H4 (cell line): ENCODE results near the gene FHAD1. TPM values are rescaled to one million over a fixed set of nuclear protein-coding genes. Genes with fewer than 3 reads are reported as not detected.

ENCODE experiments used
- DNase-seq: peaks from one replicate; pipeline ENCODE4 v3.0.0-alpha.2; 2015; ENCODE audit warnings: low spot score
- total RNA-seq: library from RNA; depleted of rRNA; stranded (reverse); fragments of >200 nt; shearing (Covaris generic); gene quantifications from 2 replicates; pipeline ENCODE4 v1.2.3, GENCODE V29; 2014

Gene FHAD1
- total RNA-seq, 1 experiment from 2014 or later, result 0.17 TPM

DNA sequence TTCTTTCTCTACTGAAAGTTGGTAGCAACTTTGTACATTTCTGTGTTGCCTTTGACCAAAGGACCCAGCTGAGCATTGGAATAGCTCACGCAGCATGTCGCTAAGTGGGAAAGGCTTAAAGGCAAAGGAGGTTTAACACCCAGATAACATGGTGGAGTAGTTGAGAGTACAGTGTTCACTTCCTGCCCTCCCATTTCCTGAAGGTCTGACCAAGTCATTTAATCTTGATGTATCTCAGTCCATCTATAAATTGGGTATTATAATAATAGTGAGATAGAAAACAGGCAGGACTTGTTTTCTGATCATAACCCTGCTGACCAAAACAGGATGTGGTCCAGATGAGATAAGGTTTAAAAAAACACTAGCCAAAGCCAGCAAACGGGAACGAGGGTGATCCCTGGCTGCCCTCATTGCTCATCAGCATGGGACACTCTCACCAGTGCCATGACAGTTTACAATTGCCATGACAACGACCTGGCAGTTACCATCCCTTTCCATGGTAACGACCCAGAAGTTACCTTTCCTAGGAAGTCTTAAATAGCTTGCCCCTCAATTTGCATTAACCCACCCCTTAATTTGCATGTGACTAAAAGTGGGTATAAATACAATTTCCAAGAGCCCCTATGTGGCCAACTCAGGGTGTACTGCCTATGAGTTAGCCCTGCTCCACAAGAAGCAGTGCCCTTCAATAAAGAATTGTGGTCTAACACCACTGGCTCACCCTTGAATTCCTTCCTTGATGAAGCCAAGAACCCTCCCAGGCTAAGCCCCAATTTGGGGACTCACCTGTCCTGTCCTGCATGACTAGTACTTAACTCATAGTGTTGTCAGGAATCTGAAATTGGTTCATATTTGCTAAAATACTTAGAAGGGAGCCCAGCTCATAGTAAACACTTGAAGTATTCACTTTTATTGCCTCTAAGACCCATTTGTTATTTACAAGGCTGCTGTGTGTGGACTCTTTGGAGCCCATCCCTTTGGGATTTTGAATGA lies 28.4 kb upstream of the FHAD1 start:
- peak; percentile 38 for DNase-seq

DNA sequence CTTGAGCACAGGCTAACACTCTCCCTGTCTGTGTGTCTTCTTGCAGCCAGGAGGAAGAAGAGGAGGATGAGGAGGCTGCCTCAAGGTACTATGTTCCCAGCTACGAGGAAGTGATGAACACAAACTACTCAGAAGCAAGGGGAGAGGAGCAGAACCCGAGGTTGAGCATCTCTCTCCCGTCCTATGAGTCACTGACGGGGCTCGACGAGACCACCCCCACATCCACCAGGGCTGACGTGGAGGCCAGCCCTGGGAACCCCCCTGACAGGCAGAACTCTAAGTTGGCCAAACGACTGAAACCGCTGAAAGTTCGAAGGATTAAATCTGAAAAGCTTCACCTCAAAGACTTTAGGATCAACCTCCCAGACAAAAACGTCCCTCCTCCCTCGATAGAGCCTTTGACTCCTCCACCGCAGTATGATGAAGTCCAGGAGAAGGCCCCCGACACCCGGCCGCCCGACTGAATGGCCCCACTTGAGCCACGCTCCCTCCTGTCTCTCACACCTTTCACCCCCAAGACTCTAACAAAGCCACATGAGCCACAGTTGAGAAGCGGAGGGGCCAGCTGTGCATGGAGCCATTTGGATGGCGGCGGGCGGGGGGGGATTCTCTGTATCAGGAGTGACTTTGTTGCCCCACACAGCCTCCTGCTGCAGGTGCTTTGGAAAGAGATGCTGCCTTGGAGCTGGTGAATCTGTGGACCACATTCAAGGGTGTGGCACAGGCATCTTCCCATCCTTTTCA lies 27.6 kb upstream of the FHAD1 start:
- DNase-seq, result no peak

DNA sequence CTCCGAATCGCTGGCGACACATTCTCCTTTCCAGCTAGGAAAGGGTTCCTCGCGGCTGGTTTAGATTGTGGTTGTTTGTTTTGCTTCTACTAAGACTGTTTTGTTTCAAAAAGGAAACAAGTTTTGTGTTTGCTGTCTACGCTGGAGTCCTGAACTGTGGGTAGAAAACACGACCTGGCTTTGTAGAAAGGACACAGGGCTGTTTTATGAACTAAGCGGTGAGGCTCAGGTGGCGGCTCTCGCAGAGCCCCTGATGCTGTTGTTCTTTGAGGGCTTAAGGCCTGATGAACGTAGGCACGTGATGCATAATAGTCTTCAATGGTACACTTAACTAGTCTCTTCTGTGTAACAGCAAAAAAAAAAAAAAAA lies 27.0 kb upstream of the FHAD1 start:
- DNase-seq, result no peak

DNA sequence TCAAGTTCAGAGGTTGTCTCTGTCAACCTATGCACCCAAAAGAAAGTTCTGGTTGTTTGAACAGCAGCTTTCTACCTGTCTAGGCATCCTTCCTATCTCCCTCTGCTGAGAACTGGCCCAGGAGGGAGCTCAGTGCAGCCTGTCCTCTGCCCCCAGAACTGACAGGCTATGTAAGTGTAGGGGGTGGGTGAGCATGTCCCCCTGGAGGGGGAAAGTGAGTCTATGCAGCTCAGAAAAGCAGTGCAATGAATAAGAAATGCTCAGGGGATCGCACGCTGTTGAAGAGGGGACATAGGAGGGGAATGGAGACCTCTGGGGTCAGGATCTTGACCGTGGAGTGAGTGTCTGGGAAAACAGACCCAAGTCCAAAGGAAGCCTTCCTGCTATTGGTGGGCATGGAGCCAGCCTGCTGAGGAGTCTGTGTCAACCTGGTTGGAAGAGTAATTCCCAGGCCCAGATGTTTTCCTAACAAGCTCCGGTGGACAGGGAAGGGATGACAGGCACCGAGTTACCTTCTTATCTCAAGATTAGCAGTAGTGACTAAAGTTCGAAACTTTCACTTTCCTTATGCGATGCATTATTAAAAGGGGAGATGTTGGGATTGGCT lies 26.1 kb upstream of the FHAD1 start:
- DNase-seq, result no peak

DNA sequence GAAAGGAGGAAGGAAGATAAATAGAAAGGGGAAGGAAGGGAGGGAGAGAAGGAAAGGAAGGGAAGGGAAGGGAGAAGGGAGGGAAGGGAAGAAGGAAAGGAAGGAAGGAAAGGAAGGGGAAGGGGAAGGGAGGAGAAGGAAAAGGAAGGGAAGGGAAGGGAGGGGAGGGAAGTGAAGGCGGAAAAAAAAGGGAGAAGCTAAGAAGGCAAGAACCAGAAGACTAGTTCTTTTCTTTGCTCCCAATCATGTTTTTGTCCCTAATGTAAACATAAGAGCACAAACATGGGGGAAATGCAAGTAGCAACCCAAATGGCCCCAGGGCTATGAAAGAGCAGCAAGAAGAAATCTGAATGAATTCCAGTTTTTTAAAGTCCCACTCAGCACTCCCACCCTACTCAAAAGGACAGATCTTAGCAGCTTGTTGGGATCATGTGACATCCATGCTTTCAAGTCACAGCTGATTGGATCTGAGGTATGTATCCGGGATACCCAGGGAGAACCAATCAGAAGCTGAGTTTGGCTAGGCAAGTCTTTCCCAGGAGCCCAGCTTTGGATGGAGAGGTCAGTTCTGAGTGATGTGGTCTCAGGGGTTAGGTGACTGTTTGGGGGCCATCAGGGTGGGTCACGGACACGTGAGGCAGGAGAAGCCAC lies 24.2 kb upstream of the FHAD1 start:
- no peak for DNase-seq

DNA sequence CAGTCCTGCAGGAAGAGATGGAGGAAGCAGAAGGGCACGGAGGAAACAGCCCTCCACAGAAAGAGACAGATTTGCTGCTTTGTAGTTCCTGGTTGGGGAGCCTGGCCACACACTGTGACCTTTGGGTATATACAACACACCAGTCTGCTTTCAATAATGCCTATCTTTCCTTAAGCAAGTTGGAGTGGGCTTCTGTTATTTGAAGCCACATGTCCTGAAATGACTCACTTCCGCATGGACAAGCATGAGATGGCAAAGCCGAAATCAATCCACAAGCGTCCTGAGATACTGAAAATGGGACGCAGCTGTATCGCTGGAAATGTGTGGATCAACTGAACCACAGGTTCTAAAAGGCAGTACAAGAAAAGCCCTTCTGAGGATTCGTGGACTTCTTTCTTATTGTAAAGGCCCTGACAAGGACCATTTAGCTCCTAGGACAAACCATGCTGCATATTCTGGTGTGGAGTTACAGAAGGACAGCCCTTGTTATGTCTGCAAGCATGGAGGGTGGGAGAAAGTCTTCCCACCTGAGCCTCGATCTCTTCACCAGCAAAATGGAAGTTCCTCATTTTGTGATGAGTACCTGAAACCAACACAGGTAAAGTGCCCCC lies 22.7 kb upstream of the FHAD1 start:
- DNase-seq, result no peak

DNA sequence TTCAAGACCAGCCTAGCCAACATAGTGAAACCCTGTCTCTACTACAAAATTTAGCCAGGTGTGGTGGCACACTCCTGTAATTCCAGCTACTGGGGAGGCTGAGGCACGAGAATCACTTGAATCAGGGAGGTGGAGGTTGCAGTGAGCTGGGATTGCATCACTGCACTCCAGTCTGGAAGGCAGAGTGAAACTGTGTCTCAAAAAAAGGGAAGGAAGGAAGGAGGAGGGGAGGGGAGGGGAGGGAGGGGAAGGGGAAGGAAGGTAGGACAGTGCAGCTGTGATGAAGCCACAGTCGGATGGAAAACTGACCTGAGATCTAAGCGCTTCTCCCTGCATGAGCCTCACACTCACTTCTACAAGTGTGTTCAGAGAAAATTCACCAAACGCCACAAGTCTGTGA lies 22.0 kb upstream of the FHAD1 start:
- no peak for DNase-seq

DNA sequence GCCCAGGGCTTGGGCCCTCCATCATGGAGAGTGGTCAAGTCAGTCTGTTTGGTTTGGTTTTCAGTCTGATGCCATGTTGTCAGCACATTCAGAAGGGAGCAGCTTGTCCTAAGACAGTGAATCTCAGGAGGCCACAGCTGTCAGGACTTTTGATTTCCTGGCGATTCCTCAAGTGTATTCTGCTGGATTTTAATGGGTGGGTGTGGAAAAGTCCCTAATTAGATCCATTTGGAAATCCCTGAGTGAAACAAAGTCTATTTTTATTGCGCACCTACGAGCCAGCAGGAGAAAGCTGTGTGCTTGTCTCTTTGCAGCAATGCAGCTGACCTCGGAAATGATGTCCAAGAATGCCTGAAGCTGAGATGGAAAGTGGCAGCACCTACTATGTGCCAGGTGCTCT lies 21.6 kb upstream of the FHAD1 start:
- DNase-seq, result no peak

DNA sequence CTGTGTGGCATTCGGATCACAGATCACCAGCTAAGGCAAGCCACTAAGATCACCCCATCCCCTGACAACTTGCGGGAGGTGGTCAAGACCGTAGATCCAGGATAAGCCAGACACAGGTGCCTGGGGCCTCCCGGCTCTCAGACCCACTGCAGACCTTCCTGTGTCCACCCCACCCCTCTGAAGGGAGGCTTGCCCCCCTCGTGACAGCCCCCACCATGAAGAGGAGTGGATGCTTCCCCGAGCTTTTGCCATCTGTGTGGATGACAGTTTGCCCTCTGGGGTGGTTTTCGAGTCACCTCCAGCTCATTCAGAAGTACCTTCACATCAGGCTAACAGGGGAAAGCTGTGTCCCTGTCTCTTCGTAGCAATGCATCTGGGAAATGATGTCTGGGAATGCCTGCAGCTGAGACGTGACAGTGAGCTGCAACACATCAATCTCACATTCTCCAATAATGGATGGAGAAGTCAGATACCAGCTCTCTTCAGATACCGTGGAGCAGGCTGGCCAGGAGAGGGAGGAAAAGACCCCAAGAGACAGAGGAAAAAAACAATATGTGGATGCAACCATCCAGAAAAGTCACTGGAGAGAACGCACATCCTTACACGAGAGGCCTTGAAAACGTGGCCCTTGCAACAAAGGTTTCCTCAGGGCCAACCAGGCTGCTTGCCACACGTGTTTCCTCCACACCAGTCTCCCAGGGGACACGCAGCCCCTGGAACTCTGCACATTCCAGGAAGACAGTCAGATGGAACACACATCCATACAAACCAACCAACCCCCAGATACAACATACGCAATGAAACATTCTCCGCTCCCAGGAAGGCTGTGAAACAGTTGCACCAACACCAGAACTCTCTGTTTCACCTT lies 20.4 kb upstream of the FHAD1 start:
- no peak for DNase-seq

DNA sequence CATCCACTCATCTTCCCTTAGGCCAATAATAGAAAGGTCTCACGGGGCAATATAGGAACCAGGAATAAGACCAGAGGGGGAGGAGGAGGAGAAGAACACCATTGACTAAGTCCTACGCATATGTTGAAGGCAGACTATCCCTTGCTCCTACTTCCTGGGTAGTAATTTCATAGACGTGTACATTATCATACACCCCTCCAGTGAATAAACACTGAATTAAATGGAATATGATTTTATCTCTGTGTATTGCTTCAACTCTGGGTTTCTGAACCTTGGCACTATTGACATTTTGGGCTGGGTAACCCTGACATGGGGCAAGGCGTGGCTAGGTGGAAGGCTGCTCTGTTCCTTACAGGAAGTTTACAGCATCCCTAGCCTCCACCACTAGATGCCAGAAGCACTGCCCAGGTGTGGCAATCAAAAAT lies 17.3 kb upstream of the FHAD1 start:
- no peak for DNase-seq

DNA sequence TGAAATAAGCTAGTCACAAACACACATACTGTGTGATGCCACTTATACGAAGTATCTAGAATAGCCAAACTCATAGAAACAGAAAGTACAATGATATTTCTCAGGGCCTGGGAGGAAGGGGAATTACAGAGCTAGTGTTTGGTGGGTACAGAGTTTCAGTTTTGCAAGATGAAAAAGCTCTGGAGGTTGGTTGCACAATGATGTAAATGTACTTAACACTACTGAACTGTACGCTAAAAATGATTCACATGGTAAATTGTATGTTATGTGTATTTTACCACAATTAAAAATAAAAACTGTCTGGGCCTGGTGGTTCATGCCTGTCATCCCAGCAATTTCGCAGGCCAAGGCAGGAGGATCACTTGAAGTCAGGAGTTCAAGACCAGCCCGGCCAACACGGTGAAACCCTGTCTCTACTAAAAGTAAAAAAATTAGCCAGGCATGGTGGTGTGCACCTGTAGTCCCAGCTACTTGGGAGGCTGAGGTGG lies 15.3 kb upstream of the FHAD1 start:
- no peak for DNase-seq

DNA sequence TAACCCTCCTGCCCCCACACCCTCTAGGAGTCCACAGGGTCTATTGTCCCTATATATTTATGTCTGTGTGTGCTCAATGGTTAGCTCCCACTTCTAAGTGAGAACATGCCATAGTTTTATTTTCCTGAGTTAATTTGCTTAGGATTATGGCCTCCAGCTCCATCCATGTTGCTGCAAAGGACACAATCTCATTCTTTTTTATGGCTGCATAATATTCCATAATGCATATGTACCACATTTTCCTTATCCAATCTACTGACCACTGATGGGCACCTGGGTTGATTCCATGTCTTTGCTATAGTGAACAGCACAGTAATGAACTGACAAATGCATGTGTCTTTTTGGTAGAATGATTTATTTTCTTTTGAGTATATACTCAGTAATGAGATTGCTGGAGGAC lies 13.3 kb upstream of the FHAD1 start:
- DNase-seq, result no peak

DNA sequence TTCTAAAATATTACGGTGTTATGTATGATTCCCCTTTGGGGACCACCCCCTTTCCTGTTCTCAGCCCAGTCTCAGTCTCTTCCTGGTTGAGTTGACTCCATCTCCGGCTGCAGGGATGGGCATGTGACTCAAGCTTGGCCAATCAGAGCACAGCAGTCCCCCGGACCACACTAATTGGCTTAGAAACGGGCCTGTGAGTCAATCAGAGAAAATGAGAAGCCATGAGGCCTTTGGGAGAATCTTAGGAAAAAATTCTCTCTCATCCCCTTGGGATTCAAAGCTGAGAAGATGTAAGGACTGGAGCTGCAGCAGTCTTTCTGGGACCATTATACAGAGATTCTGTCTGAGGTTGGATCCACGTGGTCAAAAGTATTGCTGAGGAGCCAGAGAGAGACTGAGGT lies 10.7 kb upstream of the FHAD1 start:
- DNase-seq, result peak; percentile 27

DNA sequence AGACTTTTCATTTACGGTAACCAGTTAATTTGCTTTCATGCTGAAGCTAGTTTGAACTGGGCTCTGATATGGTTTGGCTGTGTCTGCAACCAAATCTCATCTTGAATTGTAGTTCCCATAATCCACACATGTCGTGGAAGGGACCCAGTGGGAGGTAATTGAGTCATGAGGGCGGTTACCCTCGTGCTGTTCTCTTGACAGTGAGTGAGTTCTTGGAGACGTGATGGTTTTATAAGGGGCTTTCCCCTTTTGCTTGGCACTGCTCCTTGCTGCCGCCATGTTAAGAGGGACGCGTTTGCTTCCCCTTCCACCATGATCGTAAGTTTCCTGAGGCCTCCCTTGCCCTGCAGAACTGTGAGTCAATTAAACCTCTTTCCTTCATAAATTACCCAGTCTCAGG lies 10.3 kb upstream of the FHAD1 start:
- no peak for DNase-seq

DNA sequence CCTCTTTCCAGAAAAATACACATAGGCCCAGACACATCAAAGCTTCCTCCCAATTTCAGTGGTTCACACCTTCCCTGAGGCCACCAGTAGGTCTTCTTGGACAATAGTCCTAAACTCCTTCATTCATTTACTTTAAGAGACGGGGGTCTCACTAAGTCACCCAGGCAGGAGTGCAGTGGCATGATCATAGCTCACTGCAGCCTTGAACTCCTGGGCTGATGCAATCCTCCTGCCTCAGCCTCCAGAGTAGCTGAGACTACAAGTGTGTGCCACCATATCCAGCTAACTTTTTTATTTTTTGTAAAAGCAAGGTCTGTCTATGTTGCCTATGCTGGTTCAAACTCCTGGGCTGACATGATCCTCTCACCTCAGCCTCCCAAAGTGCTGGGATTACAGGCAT lies 8.2 kb upstream of the FHAD1 start:
- DNase-seq, result no peak

DNA sequence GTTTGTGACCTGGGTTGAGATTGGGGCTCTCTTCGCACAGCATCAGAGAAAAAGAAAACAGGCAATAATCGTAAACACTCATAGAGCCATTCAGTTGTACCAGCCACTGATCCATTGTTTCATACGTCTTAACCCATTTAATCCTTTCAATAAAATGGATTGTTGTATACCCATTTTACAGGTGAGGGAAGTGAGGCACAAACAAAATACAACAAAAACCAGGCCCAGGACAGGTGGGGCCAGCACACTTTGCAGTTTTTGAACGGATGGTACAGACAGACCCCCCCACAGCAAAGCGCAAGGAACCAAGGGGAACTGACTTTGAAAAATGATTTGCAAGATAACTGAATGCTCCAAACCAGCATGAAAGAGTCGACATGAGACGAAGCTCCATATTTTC lies 4.3 kb upstream of the FHAD1 start:
- no peak for DNase-seq

DNA sequence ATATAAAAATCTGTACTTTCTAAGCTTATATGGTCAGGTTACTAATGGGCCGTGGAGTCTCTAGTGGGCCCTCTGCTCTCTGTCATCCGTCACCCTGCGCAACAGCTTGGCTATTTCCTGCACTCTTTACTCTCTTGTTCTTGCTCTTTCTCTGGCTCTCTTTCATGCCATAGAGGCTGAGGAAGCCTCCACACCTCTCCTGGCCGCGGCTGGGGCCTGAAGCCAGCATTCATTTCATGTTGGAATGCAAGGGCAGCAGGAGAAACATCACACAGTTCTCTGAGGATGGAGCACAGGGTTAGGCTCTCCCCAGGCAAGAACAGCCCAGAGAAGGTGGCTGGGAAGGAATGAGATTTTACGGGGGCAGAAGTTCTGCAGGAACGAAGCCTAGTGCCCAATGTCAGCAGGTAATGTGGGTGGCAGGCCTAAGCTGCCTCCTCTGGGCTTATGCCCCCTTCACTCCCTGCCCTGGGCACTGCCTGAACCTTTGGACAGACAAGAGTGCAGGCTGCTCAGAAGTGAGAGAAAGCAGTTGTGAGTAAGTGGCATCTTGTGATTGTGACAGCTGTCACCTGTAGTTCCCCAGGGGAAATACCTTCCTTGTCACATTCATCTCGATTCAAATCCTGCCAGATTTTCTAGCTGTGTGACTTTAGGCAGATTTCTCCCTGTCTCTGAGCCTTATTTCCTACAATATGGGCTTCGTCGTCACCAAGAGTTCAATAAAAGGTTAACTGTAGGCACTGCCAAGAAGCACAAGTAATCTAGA lies 3.6 kb upstream of the FHAD1 start:
- no peak for DNase-seq

DNA sequence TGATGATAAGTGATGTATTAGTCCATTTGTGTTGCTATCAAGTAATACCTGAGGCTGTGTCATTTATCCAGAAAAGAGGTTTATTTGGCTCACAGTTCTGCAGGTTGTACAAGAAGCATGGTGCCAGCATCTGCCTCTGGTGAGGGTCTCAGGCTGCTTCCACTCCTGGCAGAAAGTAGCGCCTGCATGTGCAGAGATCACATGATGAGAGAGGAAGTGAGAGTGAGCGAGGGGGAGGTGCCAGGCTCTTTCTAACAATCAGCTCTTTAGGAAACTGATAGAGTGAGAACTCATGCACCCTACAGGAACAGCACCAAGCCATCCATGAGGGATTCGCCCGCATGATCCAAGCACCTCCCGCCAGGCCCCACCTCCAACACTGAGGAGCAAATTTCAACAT lies 2.2 kb upstream of the FHAD1 start:
- no peak for DNase-seq

DNA sequence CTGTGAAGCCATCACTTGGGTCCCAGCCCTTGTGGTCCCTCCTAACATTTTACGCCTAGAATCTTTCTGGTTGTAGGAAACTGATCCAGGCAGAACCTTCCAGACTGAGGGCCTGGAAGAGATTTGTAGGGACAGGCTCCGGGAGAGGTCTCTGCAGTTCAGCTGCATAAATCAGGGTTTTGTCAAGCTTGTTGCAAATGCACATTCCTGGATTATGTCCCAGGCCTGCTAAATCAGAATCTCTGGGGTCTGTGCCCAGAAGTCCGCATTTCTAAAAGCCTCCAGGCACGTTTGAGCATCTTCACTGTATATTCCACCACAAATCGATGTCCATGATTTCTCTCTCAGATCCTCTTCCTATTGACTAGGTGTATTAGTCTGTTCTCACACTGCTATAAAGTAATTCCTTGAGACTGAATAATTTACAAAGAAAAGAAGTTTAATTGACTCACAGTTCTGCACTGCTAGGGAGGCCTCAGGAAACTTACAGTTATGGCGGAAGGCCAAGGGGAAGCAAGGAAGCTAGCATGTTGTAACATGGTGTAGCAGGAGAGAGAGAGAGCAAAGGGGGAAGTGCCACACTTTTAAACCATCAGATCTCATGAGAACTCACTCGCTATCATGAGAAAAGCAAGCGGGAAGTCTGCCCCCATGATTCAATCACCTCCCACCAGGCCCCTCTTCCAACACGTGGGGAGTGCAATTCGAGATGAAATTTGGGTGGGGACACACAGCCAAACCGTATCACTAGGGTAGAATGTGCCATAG lies 1.2 kb upstream of the FHAD1 start:
- DNase-seq, result no peak
